Measurements from ENCODE around the gene CFH.
"Not testable (repeated sequence)": the region's sequence is repeated elsewhere in the genome, so short reads cannot be mapped to it uniquely, and the experiment has no call there.

CFH gene

GRCh38 chr1:196769823-196770222 lies 118.0 kb downstream of the CFH start:
- not testable (repeated sequence) for DNase-seq

- no peak for DNase-seq
Measured at GRCh38 chr1:196773713-196774112, 121.9 kb downstream of the CFH start.

- no peak for DNase-seq
Measured at GRCh38 chr1:196774175-196774574, 122.3 kb downstream of the CFH start.

- DNase-seq: no peak
Measured at GRCh38 chr1:196774603-196775002, 122.8 kb downstream of the CFH start, which contains the start of gene CFHR3. Gene CFHR3, plus strand, starts transcription at chr1:196774840. Its CDS starts 47 bp downstream, at chr1:196774887.

- DNase-seq: no peak
Measured at GRCh38 chr1:196777603-196778002, 125.8 kb downstream of the CFH start.

GRCh38 chr1:196779093-196779492 lies 127.2 kb downstream of the CFH start:
- DNase-seq: no peak

- not testable (repeated sequence) for DNase-seq
Measured at GRCh38 chr1:196791252-196791651, 139.4 kb downstream of the CFH start.

GRCh38 chr1:196794103-196794502 lies 142.3 kb downstream of the CFH start:
- not testable (repeated sequence) for DNase-seq

Measured in CD4-positive, alpha-beta T cell treated with Interleukin-17A for 4 hours (primary cell).